K562 (cell line): ENCODE measurements around the gene EEF1A2. TPM values are rescaled to one million over a fixed set of nuclear protein-coding genes. Genes with fewer than 3 reads are reported as not detected.

Source experiments
- ATF3 ChIP-seq, 2 experiments: fragments of 450-650 bp in 1 of 2; sonication (generic) in 1 of 2; formaldehyde crosslinking in 1 of 2; IDR thresholded peaks in 1 of 2; conservative IDR thresholded peaks in 1 of 2; 2 replicates each; pipeline versions ENCODE4 v1.6.1 to v1.8.1; 2016 to 2023; ENCODE audit warnings: mild to moderate bottlenecking in 2 of 2, moderate library complexity in 2 of 2, inconsistent platforms in 1 of 2, missing genetic modification reagents in 1 of 2
- CLOCK ChIP-seq: fragments of 250-450 bp; sonication (Bioruptor Pico); IDR thresholded peaks from 2 replicates; pipeline ENCODE4 v1.4.0; 2020; ENCODE audit warnings: mild to moderate bottlenecking, moderate library complexity, borderline replicate concordance
- HMBOX1 ChIP-seq: sonication (generic); IDR thresholded peaks from 2 replicates; pipeline ENCODE4 v1.6.1; 2016
- MBD1 ChIP-seq: fragments of 250-450 bp; sonication (Bioruptor Pico); IDR thresholded peaks from 2 replicates; pipeline ENCODE4 v1.8.0; 2022; ENCODE audit warnings: inconsistent platforms
- PHB2 ChIP-seq: fragments of 450-650 bp; IDR thresholded peaks from 2 replicates; pipeline ENCODE4 v1.6.1; 2017; ENCODE audit warnings: low read depth
- PRMT5 ChIP-seq: sonication (generic); formaldehyde crosslinking; IDR thresholded peaks from 2 replicates; pipeline ENCODE4 v1.5.0; 2020; ENCODE audit warnings: missing genetic modification reagents
- RFX5 ChIP-seq: IDR thresholded peaks from 2 replicates; pipeline ENCODE4 v1.6.1; 2011; ENCODE audit warnings: low read depth, mild to moderate bottlenecking, improper control_type of control experiment, low read length
- SETDB1 ChIP-seq: IDR thresholded peaks from one replicate; pipeline ENCODE4 v1.6.1; 2012; ENCODE audit warnings: low read length, control low read depth, inconsistent platforms
- ZMIZ1 ChIP-seq, 2 experiments: fragments of 150-350 bp in 1 of 2; IDR thresholded peaks; 2 replicates each; pipeline ENCODE4 v1.6.1; 2012 to 2016; ENCODE audit warnings: low read depth in 2 of 2, low read length in 2 of 2, mild to moderate bottlenecking in 1 of 2, moderate library complexity in 1 of 2
- ZNF76 ChIP-seq: fragments of 250-450 bp; sonication (Bioruptor Pico); IDR thresholded peaks from 2 replicates; pipeline ENCODE4 v1.4.0; 2020; ENCODE audit warnings: mild to moderate bottlenecking, moderate library complexity, borderline replicate concordance
- polyA plus RNA-seq, 8 experiments: library from polyadenylated mRNA; depleted of rRNA in 4 of 8; stranded (reverse) in 5 of 8; unstranded in 3 of 8; fragments of >200 nt; fragmentation: Nextera tagmentation in 2 of 8; fragmentation: Illumina TruSeq in 1 of 8; extraction: Ambion mirVana in 2 of 8; extraction: Trizol in 1 of 8; gene quantifications; 2 replicates each; pipeline versions ENCODE4 v1.2.1 to v1.2.3, GENCODE V29; 2011 to 2014; ENCODE audit warnings: inconsistent platforms in 1 of 8, missing spikeins in 1 of 8
- total RNA-seq, 7 experiments: library from RNA; depleted of rRNA in 6 of 7; stranded (reverse); fragments of >200 nt in 6 of 7; fragmentation: Illumina TruSeq in 2 of 7; extraction: Trizol in 2 of 7; gene quantifications; 2 replicates each; pipeline versions ENCODE4 v1.2.1 to v1.2.3, GENCODE V29; 2011 to 2021; ENCODE audit warnings: low replicate concordance in 1 of 7

EEF1A2 gene
- total and polyA plus RNA-seq, 9 of the 15 experiments (the other 6 are each of a cell fraction or from before 2014, with no cell fraction given), result 0.04 to 29.6 (median 11.5) TPM

GRCh38 chr20:63461104-63461763 lies 37.6 kb downstream of the EEF1A2 start (continued):
- TF ChIP-seq PRMT5 (CRISPR knock-in tag) (peak; percentile 87), MBD1 (no peak), ZNF76 (CRISPR knock-in tag) (no peak), ZMIZ1 (IDR thresholded peaks at IDR 0.05; ENCODE audit: low read depth in 2 of 2, low read length in 2 of 2) (no peak), RFX5 (no peak), SETDB1 (no peak), PHB2 (no peak), CLOCK (CRISPR knock-in tag) (no peak), HMBOX1 (no peak), ATF3 (IDR thresholded peaks at IDR 0.05) (no peak), ATF3 (CRISPR knock-in tag; conservative IDR thresholded peaks at IDR 0.05) (no peak)
